ENCODE data around the gene GRM1.
A peak's percentile ranks its signal among the peaks of the same experiment; 100 is the strongest.

GRM1 gene

DNA sequence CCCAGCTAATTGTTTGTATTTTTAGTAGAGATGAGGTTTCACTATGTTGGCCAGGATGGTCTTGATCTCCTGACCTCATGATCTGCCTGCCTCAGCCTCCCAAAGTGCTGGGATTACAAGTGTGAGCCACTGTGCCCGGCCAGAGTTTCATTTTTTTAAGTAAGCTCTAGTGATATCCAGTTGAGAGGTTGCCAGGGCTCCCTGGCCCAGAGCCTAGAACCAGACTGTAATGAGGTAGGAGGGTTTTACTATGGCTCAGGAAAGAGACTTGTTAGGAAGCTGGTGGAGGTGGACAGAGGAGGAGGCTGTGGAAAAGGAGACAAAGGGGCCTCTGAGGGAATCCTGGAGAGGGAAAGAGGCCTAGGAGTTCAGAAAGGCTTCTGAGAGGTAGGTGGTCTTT, 242.3 kb downstream of the GRM1 start:
- DNase-seq (ENCODE audit: low spot score): peak; percentile 23

DNA sequence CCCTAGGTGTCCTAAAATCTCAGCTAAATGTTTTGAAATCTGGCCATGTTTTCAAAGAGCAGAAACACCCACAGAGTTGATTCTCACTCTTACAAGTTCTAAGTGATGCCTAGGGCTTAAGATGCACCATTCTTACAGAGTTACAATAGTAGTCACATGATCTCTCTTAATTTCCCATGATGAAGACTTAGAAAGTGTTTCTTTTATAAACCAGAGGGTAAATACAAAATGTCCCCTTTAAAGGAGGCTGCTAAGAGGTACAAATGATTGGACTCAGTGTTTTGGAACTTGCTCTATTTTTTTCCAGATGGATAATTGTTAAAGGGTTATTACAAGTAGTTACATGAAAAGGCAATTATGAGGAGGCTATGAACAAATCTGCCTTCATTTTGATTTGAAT, 244.6 kb downstream of the GRM1 start:
- no peak for DNase-seq (ENCODE audit: low spot score)

DNA sequence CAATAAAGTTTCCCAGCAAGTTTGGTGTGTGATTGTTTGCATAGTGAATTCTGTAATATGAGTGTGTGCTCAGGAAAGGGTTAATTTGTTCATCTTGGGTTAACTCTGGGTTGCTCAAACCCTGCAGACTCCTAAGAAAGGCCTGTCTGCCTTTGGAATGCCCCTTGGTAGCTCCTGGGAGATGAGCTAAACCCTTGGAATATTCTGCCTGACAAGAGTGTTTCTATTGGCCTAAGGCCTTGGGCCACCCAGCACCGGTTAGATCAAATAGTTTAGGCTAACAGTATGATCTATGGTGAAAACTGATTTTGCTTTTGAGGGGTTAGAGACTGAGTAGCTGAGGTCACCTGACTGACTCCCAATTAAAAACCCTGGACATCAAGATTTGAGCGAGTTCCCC, 248.3 kb downstream of the GRM1 start:
- no peak for DNase-seq (ENCODE audit: low spot score)

DNA sequence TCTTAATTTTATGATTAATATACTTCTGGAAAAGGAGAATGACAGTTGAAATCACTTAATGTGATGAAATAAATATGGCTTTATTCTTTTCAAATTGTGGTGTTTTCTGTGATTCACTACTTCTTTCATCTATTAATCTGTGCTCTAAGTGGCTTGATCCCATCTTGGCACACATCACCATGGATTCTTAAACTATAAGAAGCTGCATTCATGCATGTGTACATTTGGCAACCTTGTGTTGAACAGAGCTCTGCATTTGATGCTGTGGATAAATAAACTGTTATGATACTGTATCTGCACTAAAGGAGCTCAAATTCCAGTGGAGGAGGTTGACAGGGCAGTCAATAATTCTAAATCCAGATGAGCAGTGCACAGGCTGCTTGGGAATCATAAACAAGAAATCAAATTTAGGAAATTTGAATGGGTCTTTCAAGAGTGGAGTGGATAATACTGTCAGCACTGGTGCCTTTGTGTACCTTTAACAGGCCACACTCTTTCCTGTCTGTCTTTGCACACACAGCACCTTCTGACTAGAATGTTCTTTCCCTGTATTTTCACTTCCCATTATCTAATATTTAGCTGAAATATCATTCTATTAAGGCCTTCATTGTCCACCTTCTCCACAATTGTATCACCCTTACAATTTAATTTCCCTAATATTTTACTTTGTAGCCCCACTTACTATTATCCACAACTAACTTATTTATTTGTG, 252.9 kb downstream of the GRM1 start:
- DNase-seq (ENCODE audit: low spot score): no peak

DNA sequence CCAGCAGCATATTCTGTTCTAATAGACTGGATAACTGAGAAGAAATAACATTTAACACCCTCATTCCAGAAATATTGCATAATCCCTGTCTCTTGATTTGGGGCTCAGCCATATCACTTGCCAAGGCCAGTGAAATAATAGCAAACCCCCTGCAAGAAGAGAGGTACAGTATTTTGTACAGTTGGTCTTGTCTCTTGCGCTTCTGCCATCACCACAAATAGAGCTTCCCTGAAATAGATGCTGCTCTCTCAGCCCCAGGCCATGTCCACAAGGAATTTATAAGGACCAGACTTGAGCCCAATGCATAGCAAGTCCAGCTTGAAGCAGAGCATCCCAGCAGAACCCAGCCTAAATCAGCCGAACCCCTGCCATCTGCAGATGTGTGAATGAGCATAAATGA, 254.0 kb downstream of the GRM1 start:
- DNase-seq (ENCODE audit: low spot score): no peak

DNA sequence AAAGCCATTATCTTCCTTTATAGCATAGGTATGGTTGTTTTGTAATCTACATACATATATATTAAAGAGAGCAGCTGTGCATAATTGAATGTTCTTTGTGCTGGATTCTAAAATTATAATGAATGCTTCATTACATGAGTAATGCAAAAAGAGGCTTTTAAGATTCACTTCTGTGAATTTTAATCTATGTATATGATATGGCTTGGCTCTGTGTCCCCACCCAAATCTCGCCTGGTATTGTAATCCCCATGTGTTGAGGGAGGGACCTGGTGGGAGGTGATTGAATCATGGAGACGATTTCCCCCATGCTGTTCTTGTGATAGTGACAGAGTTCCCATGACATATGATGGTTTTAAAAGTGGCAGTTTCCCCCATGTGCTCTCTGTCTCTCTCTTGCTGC, 255.4 kb downstream of the GRM1 start:
- DNase-seq (ENCODE audit: low spot score): no peak

DNA sequence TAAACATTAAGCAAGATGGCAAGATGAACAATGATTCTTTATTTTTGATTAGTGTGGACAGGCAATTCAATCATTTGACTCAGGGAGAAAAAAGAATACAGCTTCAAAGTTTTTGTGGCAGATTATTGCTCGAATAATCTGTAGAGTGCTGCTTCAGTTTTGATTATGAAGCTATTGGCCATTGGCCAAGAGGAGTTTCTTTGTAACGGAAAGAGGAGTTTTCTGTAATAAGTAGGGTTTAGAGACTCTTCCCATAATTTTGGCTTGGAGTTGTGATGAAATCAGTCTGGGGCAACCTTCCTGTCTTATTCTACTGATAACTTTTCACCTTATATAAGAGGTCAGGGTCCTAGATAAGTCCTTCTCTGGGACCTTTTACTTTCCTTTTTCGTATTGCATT, 258.1 kb downstream of the GRM1 start:
- no peak for DNase-seq (ENCODE audit: low spot score)

DNA sequence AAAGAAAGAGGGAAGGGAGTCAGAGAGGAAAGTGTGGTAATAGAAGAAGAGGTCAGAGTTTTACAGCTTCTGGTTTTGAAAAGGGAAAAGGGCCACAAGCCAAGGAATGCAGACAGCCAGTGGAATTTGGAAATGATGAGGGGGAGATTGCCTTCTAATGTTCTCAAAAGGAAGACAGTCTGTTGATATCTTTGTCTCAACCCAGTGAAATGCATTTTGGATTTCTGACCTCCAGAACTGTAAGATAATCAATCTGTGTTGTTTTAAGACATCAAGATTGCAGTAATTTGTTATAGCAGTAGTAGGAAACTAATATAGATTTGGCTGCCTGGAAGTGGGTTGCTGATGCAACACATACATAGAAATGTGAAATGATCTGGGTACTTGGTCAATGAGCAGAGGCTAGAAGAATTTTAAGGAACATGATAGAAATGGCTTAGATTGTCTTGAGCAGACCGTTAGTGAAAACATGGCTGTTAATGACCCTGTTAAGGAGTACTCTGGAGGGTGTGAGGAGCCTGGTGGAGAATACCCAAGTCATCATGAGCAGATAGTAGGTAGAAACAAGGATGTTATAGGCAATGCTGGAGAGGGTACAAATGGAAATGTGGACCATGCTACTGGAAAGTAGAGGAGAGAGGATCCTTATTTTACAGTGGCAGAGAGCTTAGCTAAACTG, 259.0 kb downstream of the GRM1 start:
- DNase-seq (ENCODE audit: low spot score): no peak

DNA sequence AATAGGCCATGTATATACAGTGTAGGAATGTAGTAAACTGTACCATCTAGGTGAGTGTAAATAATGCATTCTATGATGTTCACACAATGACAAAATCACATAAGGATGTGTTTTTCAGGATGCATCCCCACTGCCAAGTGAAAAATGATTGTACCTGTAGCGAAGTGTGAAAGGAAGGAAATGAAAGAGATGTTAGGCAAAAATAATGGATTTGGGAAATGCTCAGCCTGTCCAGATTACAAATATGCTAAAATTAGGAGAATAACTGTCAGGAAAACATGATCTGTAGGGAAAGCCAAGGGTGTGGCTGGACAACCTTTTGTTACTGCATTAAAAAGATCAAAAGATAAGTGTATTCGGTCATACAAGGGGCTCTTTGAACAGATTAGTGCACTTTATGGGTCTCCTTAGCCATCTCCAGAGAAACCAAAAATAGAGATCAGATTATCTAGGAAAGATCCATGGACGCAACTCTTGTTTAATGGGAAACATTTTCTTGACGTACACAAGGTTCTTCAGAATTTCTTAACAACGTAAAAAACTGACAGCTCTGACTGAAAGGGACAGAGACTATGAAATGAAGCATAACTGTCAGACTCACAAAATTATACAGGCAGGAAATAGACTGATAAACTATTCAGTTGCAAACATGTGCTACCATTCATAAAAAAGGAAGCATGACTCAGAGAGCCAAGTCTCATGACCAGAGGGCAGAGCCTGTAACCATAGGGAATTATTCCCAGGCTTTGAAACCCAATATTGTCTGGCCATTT, 261.1 kb downstream of the GRM1 start:
- peak; percentile 60 for DNase-seq (ENCODE audit: low spot score)

DNA sequence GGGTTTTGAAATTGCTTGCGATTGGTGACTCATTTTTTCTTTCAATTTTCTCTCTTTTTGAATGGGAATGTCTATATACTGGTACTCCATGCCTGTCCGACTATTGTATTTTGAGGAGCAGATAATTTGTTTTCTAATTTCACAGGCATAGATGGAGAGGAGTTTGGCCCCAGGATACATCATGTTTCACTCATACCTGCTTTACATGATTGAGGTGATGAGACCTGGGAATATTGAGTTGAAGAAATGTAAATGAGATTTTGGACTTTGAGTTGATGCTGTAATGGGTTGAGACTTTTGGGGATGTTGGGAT, 261.7 kb downstream of the GRM1 start:
- no peak for DNase-seq (ENCODE audit: low spot score)

DNA sequence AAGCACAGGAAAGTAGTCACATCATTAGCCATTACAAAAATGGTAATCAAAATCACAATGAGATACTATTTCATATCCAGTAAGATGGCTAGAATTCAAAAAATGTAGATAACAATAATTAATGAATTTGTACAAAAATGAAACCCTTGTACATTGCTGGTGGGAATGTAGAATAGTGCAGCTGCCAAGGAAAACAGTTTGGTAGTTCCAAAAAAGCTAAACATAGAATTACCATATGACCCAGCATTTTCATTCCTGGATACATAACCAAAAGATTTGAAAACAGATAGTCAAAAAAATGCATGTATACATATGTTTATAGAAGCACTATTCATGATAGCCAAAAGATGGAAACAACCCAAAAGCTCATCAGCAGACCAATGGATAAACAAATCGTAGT, 263.6 kb downstream of the GRM1 start:
- no peak for DNase-seq (ENCODE audit: low spot score)

DNA sequence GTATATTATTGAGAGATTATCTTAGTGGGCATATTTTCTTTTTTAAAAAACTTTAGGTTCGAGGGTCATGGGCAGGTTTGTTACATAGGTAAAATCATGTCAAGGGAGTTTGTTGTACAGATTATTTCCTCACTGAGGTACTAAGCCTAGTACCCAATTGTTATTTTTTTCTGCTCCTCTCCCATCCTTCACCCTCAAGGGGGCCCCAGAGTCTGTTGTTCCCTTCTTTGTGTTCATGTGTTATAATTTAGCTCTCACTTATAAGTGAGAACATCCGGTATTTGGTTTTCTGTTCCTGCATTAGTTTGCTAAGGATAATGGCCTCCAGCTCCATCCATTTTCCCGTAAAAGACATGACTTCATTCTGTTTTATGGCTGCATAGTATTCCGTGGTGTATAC, 266.8 kb downstream of the GRM1 start:
- no peak for DNase-seq (ENCODE audit: low spot score)

DNA sequence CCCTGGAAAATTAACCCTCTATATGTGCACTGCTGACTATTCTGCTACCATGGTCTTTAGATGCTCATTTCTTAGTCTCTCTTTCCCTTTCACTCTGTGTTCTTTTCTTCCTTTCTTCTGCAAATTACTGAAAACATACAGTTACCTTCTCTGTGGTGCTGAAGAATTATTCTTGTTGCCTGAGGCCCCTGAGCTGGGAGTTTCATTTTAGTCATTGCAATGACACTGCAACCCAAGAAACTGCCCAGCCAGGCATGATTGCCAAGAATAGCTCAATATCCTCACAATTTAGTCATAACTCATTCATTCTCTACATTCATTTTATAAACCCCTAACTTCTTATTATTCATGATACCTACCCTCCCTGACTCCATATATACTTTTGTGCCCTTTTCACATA, 269.0 kb downstream of the GRM1 start:
- DNase-seq (ENCODE audit: low spot score): peak; percentile 41

DNA sequence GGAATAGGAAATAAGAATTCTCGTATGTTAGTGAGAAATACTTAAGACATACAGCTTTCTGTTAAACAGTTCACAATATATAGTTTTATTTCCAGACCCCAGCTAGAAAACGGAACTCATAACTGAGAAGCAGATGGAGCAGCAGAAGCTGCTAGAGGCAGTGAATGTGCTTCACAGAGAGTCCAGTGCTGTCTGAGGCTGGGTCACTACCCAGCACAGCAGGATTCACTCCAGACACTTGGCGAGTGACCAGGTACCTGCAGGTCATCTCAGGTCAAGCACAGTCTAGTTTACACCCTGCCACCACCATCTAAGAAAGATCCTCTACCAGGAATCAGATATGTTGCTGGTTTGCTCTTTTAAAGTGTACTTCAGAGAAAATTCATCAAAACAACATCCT, 271.7 kb downstream of the GRM1 start:
- no peak for DNase-seq (ENCODE audit: low spot score)

DNA sequence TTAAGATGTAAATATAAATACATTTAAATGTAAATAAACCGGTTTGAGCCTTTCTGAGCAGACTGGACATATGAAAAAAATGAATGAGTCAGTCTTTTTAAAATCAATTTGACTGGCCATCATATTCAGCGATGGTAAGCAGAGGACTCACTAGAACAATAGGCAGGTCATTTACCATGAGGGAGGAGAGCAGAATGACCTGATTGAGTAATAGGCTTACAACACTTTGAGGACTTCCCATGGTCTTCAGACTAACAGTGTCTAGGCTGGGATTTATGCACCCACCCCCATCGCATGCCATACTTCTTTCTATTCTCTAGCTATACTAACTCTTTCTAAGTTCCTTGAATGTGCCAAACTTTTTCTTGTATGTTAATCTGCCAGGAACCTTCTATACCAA, 272.9 kb downstream of the GRM1 start:
- DNase-seq (ENCODE audit: low spot score): no peak

DNA sequence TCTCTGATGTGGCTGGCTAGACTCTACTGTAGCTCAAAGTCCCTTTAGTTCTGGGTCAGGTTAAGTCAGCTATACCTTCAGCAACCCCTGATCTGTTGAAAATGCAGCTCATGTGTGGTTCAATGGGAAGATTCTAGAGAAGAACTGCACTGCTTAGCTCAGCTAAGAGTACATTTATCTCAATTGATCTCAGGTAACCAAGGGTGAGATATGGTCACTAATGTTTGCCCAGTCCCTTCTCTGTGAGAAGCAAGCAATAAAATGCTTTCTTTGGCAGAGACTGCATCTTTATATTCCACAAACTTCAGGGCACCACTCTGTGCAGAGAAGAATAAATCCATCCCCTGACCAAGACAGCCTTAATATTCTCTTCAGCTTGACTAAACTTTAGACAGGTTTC, 274.1 kb downstream of the GRM1 start:
- DNase-seq (ENCODE audit: low spot score): no peak

DNA sequence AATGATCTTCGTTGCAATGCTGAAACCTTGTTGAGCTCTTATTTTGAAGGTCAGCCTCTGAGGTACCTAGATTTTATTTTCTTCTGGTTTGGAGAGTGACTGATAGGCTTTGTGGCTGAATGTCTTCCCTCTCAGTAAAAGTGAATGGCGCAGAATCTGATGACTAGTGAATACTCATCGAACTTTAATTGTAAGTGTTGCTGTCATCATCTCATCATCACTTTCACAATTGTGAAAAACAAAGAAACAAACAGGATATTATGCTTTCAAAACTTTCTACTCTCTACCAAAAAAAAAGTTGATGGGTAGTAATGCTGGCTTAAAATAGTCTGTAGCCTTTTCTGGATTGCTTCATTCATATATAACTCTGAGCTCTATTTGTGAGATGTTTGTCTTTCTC, 275.3 kb downstream of the GRM1 start:
- no peak for DNase-seq (ENCODE audit: low spot score)

DNA sequence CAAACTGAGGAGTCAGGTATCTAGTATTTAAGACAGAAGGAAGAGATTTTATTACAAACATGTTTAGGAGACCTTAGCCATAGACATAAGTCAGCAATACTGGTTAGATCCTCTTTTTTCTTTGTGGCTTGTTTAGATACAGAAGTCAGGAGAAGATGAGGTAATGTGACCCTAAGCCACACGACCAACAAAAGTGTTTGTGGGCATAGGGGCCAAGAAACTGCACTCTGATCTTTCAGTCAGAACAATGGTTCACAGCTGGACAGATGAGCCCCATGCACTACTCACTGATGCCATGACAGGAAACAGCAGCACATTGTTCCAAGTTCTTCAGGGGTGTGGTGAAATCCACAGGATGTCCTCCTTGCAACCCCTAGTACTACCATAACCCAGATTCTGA, 276.2 kb downstream of the GRM1 start:
- no peak for DNase-seq (ENCODE audit: low spot score)

DNA sequence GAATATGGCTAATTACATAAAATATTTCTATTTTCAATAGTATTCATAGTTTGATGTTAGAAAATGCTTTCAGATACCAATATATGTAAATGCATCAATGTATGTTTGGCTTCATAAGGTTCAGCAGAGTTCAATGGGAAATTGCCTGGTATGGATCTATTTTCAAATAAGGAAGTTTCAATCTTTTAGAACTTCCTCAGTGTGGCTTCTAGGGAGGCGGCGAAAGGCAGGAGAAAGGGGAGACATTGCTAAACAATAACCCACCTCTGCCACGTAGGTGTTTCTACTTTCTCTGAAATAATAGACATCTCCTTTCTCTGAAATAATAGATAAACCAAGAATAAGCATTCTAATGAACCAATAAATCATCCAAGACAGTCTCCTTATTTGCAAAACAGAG, 277.1 kb downstream of the GRM1 start:
- no peak for DNase-seq (ENCODE audit: low spot score)

DNA sequence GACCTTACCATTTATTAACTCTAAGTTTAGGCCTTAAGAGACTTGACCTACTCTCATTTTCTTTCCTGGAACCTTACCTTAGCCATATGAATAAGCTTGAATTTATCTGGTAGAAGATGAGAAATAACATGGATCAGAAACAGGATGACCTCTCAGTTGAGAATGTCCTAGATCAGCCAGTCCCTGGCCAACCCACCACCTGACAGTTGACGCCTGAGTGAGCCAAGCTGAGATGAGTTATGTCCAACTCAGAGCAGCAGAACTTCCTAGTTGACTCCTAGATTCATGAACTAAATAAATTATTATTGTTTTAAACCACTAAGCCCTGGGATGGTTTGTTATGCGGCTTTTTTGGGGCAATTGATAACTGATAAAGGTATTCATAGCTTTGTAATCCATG, 281.8 kb downstream of the GRM1 start:
- DNase-seq (ENCODE audit: low spot score): peak; percentile 4

DNA sequence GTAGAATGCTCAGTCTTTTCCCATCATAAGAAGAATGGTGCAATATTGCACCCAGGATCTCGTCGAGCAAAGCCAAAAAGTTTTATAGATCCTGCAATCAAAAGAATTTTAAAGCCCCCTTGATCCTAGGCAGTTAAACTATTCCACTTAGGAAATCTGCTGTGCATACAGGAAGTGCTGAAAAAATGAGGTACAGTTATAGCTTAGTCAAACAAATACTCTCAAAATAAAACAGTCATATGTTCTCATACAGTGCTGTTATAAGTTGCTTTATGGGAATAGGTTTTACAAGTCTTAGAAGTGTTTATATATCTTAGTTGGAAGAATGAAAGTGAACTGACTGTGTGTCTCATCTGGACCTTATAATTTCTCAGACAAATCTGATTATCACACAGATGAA, 282.2 kb downstream of the GRM1 start:
- DNase-seq (ENCODE audit: low spot score): no peak

DNA sequence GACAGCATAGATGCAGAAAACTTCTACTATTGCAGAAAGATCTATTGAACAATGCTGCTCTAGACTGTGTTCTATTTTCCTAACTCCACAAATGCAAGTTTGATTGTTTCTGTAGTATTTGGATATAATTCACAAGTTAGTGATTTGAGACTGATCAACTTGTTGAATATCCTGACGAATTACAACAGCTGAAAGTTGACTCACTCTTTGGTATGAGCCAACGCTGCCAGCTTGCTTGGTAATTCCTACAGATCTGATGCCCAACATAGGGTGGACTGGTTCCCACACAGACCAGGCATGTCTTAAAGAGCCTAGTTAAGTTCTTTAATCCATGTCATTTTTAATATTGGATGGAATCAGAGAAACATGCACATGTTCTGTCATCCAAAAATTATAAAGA, 283.7 kb downstream of the GRM1 start:
- no peak for DNase-seq (ENCODE audit: low spot score)

DNA sequence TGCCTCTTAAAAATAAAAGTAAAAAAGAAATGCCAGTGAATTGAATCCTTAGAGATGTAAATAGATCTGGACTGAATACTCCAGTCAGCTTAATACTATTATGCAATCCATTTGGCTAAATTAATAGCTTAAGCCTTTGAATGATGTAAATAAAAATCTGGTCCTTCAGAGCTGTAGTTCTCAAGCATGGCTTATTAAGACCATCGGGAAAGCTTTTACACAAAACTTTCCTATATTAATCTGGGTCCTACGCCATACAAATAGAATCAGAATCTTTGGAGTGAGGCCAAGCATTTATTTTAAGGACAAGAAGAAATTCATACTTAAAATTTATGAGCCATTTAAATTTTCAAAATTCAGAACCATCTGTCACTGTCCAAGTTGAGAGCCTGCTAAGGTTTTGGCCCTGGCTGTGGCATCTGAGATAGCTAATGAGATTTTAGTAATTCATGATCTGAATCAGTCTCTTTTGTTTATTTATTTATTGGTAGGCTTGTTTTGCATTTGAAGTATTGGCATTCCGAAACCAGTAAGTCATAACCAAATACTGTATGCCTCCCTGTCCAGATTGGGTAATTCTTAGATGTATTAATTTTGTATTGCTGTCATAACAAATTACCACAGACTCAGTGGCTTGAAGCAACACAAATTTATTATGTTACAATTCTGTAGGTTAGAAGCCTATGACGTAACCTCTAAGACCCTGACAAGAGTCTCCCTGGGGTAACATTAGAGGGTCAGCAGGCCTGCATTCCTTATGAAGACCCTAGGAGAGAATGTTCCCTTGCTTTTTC, 286.7 kb downstream of the GRM1 start:
- DNase-seq (ENCODE audit: low spot score): no peak
